Measurements from ENCODE around the gene TNRC18. TPM values are rescaled to one million over a fixed set of nuclear protein-coding genes. Genes with fewer than 3 reads are reported as not detected.
"Not testable (repeated sequence)": the region's sequence is repeated elsewhere in the genome, so short reads cannot be mapped to it uniquely, and the experiment has no call there.

TNRC18 gene
- polyA plus RNA-seq, 3 donors, result 0.64 to 49.9 (median 0.70) TPM

DNA sequence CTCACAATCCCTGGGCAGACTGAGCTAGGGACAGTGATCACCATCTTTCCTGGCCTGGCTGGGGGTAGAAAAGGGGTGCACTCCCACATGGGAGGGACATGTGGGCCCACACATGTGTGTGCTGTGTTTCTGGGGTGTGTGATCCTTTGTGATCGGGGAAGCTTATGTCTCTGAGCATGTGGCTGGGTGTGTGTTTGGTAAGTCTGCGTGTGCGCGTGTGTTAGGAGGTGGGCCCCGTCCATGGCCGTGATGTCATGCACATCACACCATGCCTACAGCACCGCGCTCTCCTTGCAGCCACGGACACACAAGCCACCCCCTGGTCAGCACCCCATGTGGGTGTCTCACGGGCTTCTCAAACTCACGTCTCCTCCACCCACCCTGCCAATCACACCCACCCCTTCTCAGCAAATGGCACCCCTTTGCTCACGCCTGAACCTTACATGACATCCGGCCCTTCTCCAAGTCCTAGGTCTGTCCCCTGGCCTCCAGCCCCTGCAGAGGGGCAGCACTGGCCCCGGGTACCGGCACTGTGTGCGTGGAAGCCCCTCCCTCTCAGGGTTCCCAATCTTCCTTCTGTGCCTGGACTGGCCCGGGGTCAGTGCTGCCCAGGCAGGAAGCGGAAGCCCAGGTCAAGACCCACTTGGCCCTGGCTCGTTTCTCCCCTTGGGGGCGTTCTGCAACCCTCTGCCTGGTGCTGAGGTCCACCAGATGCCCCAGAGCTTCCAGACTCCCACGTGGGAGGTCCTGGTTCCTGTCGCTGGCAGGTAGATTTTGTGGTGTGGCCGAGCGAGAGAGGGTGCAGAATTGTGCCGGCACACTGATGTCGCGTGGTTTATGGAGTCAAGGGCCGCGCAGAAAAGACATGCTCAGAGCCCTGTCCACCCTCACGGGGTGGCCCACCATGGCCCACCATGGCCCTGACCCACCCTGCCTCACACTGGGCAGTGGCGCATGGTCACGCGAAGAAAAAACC is 128.3 kb downstream of the TNRC18 start:
- TF ChIP-seq, protein P1, sequence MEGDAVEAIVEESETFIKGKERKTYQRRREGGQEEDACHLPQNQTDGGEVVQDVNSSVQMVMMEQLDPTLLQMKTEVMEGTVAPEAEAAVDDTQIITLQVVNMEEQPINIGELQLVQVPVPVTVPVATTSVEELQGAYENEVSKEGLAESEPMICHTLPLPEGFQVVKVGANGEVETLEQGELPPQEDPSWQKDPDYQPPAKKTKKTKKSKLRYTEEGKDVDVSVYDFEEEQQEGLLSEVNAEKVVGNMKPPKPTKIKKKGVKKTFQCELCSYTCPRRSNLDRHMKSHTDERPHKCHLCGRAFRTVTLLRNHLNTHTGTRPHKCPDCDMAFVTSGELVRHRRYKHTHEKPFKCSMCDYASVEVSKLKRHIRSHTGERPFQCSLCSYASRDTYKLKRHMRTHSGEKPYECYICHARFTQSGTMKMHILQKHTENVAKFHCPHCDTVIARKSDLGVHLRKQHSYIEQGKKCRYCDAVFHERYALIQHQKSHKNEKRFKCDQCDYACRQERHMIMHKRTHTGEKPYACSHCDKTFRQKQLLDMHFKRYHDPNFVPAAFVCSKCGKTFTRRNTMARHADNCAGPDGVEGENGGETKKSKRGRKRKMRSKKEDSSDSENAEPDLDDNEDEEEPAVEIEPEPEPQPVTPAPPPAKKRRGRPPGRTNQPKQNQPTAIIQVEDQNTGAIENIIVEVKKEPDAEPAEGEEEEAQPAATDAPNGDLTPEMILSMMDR (IDR thresholded peaks at IDR 0.05), result no peak
- WGBS (ENCODE audit: insufficient coverage), result 75% methylated on average over 23 of the region's 33 CpGs
- intact Hi-C loops (cut with micrococcal nuclease), result no loop called here

DNA sequence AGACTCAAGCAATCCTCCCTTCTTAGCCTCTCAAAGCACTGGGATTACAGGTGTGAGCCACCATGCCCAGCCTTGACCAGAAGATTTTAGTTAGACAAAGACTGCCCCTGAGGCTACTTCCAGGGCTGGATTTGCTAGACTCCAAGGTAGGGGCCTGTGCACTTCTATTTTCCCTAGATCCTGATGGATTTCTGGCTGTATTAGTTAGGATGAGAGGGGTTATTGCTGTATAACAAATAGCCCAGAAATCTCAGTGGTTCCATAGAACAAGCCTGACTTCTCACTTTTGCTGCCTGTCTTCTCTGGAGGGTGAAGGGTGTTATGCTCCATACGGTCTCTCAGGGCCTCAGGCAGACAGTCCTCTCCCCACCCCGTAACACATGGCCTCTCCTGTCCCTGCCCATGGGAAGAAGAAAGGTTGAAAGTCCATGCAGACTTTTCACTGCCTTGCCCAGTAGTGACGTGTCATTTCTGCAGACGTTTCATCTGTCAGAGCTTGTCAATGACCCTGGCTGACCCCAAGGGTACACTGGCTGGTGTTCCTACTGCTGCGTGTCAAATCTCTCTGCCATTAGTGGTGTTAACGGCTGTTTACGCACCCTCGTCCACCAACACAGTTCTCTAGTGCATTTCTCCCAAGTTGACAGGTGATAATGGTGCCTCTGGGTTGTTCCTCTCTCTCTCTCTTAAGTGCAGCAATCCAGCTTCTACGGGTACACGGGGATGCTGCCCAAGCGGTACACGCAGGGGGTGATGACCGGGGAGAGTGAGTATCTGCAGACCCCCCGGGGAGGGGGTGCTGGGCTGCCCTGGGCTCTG is 129.3 kb downstream of the TNRC18 start:
- H3K9me3 Mint-ChIP-seq, result peaks cover 8 to 23% (median 13%) of the 10 kb centered on the region in 7 donors
- Histone ChIP-seq H3K9ac (ENCODE audit: insufficient read depth, low read length, poor library complexity, severe bottlenecking) (no peak overlapping the region), H3K27me3 (ENCODE audit: control insufficient read depth in 2 of 2, insufficient read depth in 2 of 2, low read length in 2 of 2) (peaks cover 2 to 26% of the 10 kb centered on the region in 2 donors), H3K79me2 (ENCODE audit: insufficient read depth, low read length) (no peaks in the 10 kb centered on the region), H3K4me1 (ENCODE audit: control insufficient read depth in 1 of 2, insufficient read depth in 2 of 2, low read length in 2 of 2) (peaks cover 9 to 13% of the 10 kb centered on the region in 2 donors), H2AFZ (ENCODE audit: insufficient read depth, low read depth, low read length, poor library complexity, severe bottlenecking) (no peak overlapping the region), H3K27ac (ENCODE audit: low read depth in 1 of 2, low read length in 2 of 2) (no peak overlapping the region), H4K20me1 (ENCODE audit: insufficient read depth, low read length) (no peaks in the 10 kb centered on the region), H3K4me3 (replicated peaks in 1 of 3; ENCODE audit: low read depth in 2 of 3, low read length in 3 of 3) (no peak overlapping the region), H3K4me2 (replicated peaks; ENCODE audit: extremely low read depth, low read length, poor library complexity, severe bottlenecking) (no peak overlapping the region), H3K36me3 (replicated peaks in 1 of 2; ENCODE audit: control insufficient read depth in 1 of 2, insufficient read depth in 2 of 2, low read length in 2 of 2) (no peaks in the 10 kb centered on the region), H3K9me3 (replicated peaks in 1 of 2; ENCODE audit: control insufficient read depth in 1 of 2, insufficient read depth in 1 of 2, low read length in 2 of 2) (peaks cover 11 to 15% of the 10 kb centered on the region in 2 donors)
- 94% methylated on average over 13 of the region's 14 CpGs for WGBS (ENCODE audit: insufficient coverage)
- peaks cover 11% of the 10 kb centered on the region for H3K4me1 Mint-ChIP-seq
- intact Hi-C loops (cut with micrococcal nuclease), result no loop called here
- no peak overlapping the region for H3K4me3 Mint-ChIP-seq
- H3K27ac Mint-ChIP-seq, result peak overlapping the region in 1 of 7 donors; percentile 76
- peaks cover 37 to 44% (median 39%) of the 10 kb centered on the region in 3 donors for H3K27me3 Mint-ChIP-seq (ENCODE audit: low read depth in 3 of 3)
- H3K36me3 Mint-ChIP-seq, result peaks cover 0 to 6% of the 10 kb centered on the region in 2 donors
- no peak for DNase-seq
- TF ChIP-seq, protein P1 (IDR thresholded peaks at IDR 0.05), result no peak

More for the DNA sequence above, 128.3 kb downstream of the TNRC18 start:
- Histone ChIP-seq H3K27me3 (ENCODE audit: control insufficient read depth in 2 of 2, insufficient read depth in 2 of 2, low read length in 2 of 2) (peaks cover 2 to 26% of the 10 kb centered on the region in 2 donors), H3K79me2 (ENCODE audit: insufficient read depth, low read length) (no peaks in the 10 kb centered on the region), H4K20me1 (ENCODE audit: insufficient read depth, low read length) (no peaks in the 10 kb centered on the region), H2AFZ (ENCODE audit: insufficient read depth, low read depth, low read length, poor library complexity, severe bottlenecking) (no peak overlapping the region), H3K9ac (ENCODE audit: insufficient read depth, low read length, poor library complexity, severe bottlenecking) (no peak overlapping the region), H3K4me3 (replicated peaks in 1 of 3; ENCODE audit: low read depth in 2 of 3, low read length in 3 of 3) (no peak overlapping the region), H3K4me2 (replicated peaks; ENCODE audit: extremely low read depth, low read length, poor library complexity, severe bottlenecking) (no peak overlapping the region), H3K4me1 (ENCODE audit: control insufficient read depth in 1 of 2, insufficient read depth in 2 of 2, low read length in 2 of 2) (peaks cover 9 to 13% of the 10 kb centered on the region in 2 donors), H3K9me3 (replicated peaks in 1 of 2; ENCODE audit: control insufficient read depth in 1 of 2, insufficient read depth in 1 of 2, low read length in 2 of 2) (peaks cover 11 to 15% of the 10 kb centered on the region in 2 donors), H3K36me3 (replicated peaks in 1 of 2; ENCODE audit: control insufficient read depth in 1 of 2, insufficient read depth in 2 of 2, low read length in 2 of 2) (no peaks in the 10 kb centered on the region), H3K27ac (ENCODE audit: low read depth in 1 of 2, low read length in 2 of 2) (no peak overlapping the region)
- H3K4me1 Mint-ChIP-seq, result peaks cover 11% of the 10 kb centered on the region
- DNase-seq, result no peak
- peaks cover 8 to 23% (median 13%) of the 10 kb centered on the region in 7 donors for H3K9me3 Mint-ChIP-seq
- peak overlapping the region in 1 of 2 donors; percentile 89 for H3K4me3 Mint-ChIP-seq
- no peak overlapping the region for H3K27ac Mint-ChIP-seq
- H3K27me3 Mint-ChIP-seq (ENCODE audit: low read depth in 3 of 3), result peaks cover 37 to 44% (median 40%) of the 10 kb centered on the region in 3 donors
- H3K36me3 Mint-ChIP-seq, result peaks cover 0 to 6% of the 10 kb centered on the region in 2 donors

DNA sequence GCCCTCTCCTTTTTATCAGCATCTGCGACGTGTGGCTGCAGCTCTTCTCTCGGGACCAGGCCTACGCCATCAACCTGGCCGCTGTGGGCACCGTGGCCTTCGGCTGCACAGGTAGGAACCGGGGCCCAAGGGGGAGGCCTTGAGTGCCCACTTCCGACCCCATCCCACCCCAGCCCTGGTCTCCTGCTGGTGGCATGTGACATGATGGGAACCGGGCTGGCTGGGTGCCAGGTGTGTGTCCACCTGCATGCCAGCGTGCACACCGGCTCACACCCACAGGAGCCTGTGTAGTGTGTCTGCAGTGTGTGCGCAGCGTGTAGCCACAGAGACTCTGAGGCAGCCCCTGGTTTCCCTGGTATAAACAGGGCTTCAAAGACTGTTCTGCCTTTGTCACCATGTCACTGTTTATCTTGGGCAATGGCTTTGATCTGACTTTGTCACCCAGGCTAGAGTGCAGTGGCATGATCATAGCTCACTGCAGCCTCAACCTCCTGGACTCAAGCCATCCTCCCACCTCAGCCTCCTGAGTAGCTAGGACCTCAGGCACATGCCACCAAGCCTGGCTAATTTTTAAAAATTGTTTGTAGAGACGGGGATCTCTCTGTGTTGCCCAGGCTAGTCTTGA is 131.8 kb downstream of the TNRC18 start:
- not testable (repeated sequence) for H3K4me1 Mint-ChIP-seq

More for the DNA sequence above, 131.8 kb downstream of the TNRC18 start:
- H3K4me1 ChIP-seq (ENCODE audit: control insufficient read depth in 1 of 2, insufficient read depth in 2 of 2, low read length in 2 of 2); intact Hi-C loops (cut with micrococcal nuclease); H3K79me2 ChIP-seq (ENCODE audit: insufficient read depth, low read length); H3K36me3 ChIP-seq (replicated peaks in 1 of 2; ENCODE audit: control insufficient read depth in 1 of 2, insufficient read depth in 2 of 2, low read length in 2 of 2); H3K9ac ChIP-seq (ENCODE audit: insufficient read depth, low read length, poor library complexity, severe bottlenecking); H3K27ac ChIP-seq (ENCODE audit: low read depth in 1 of 2, low read length in 2 of 2); H4K20me1 ChIP-seq (ENCODE audit: insufficient read depth, low read length); H2AFZ ChIP-seq (ENCODE audit: insufficient read depth, low read depth, low read length, poor library complexity, severe bottlenecking); H3K36me3 Mint-ChIP-seq; H3K4me2 ChIP-seq (replicated peaks; ENCODE audit: extremely low read depth, low read length, poor library complexity, severe bottlenecking); H3K4me3 Mint-ChIP-seq; DNase-seq; H3K4me3 ChIP-seq (replicated peaks in 1 of 3; ENCODE audit: low read depth in 2 of 3, low read length in 3 of 3); H3K27ac Mint-ChIP-seq: not testable (repeated sequence)
- H3K27me3 ChIP-seq (ENCODE audit: control insufficient read depth in 2 of 2, insufficient read depth in 2 of 2, low read length in 2 of 2), result peaks cover 0 to 16% of the 10 kb centered on the region in 2 donors
- peaks cover 8 to 25% (median 15%) of the 10 kb centered on the region in 7 donors for H3K9me3 Mint-ChIP-seq
- peaks cover 23 to 27% (median 23%) of the 10 kb centered on the region in 3 donors for H3K27me3 Mint-ChIP-seq (ENCODE audit: low read depth in 3 of 3)
- peaks cover 11 to 15% of the 10 kb centered on the region in 2 donors for H3K9me3 ChIP-seq (replicated peaks in 1 of 2; ENCODE audit: control insufficient read depth in 1 of 2, insufficient read depth in 1 of 2, low read length in 2 of 2)
- 96% methylated on average over 7 of the region's 15 CpGs for WGBS (ENCODE audit: insufficient coverage)

Measured in CD14-positive monocyte (primary cell).